ENCODE results near the gene ZBTB7B. TPM values are rescaled to one million over a fixed set of nuclear protein-coding genes. Genes with fewer than 3 reads are reported as not detected.

ZBTB7B gene
- total and polyA plus RNA-seq, 9 of the 15 experiments (the other 6 are each of a cell fraction or from before 2014, with no cell fraction given): 0.04 to 46.5 (median 15.2) TPM

DNA sequence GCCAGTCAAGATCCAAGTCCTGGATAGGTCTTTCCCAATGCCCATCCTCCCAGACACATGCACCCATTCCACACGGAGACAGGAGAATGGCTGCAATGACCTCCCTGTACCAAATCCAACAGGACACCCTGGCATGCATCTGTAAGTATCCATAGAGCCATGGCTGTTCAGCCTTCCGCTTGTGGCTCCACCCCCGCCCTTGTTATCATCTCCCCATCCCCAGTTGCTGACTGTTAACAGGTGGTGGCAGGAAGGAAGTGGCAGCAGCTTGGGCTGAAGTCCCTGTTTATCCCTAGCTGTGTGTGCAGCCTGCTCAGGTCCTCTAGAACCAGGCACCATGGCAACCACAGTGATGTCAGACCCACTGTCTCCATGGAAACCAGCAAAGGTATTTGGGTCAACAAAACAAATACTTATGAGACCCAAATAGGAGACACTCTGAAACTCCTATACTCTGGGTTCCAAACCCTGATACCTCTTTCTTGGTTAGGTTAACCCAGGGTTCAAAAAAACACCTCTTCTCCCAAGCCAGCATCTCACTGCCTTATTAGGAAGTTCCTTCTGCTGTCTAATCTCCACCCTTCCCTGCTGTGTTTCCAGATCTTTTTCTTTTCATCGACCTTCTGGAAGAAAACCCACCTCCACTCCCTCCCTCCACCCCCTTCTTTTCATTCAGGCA is 47.4 kb upstream of the ZBTB7B start (continued):
- peak; percentile 30; the same call in 1 of the 2 replicates for TF ChIP-seq HDAC2 (IDR thresholded peaks at IDR 0.05)

DNA sequence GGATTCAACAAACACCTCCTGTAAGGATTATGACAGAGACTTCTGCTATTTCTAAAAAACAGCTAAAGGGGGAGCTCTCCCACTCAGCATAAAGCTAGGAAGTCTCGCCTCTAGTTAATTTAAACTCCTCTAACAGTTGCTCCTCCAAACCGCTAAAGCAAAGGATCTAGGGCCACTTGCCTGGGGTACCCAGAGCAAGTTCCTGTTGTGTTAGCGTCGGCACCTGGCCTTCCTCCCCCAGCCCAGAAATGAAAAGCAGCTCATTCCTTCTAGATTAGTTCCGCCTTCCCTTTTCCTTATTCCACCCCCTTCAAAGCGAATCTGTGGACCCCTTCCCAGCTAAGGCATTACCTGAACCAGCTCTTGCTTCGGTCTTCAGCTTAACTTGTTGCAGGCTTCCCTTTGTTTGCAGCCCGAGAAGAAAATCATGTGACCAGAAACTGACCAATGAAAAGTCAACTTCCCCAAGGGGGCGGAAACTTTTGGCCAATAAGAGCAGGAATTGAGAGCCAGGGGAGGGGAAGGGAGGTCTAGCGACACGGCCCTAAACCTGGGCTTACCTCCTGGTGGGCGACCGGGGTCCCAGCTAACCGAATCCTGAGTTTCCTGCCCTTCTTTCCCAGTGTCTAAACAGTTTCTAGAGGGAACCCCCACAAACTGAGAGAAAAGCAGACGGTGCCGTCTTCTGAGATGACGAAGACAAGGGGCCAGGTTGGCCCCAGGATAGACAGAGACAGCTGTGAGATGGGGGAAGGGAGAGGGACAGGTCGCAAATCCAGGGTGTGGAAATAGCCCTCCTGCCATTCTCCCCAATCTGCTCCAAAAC is 46.7 kb upstream of the ZBTB7B start, which contains the start of gene PBXIP1:
Gene PBXIP1, minus strand, starts transcription at position 382 of the 826 bp plus-strand sequence. CDS start 2,378 bp downstream, outside the sequence.
- BruUV-seq (replicated peaks): no TSS peak
- H3K4me2 ChIP-seq (ENCODE audit: insufficient read depth, low read length): peak within 1 kb of the TSS; percentile 90
- peaks cover 20% of the 10 kb centered on the region for H3K79me2 ChIP-seq (ENCODE audit: control insufficient read depth, insufficient read depth, low read length)
- DNase-seq (ENCODE audit: extremely low read depth in 1 of 4, low spot score in 3 of 4) (peak; percentile 85 to 97 (median 89)), FAIRE-seq (peak; percentile 99), ATAC-seq (peak; percentile 88)
- peak within 1 kb of the TSS; percentile 63 for H3K27ac ChIP-seq (ENCODE audit: extremely low read depth, low read depth, low read length)
- no peaks in the 10 kb centered on the region for H3K9me3 ChIP-seq (replicated peaks; ENCODE audit: control insufficient read depth, insufficient read depth, low read depth, low read length)
- H3K4me1 ChIP-seq (replicated peaks in 1 of 2; ENCODE audit: control insufficient read depth in 2 of 2, insufficient read depth in 2 of 2, low read length in 2 of 2): peaks cover 31 to 47% of the 10 kb centered on the region in 2 experiments
- ChIA-PET POLR2A (interaction anchor here (0.6 to 4.8 kb wide), 21 partner anchors 9 to 445 kb away, joined by 3 to 20 read pairs (median 3); partner anchors contain the start of genes CKS1B, FLAD1, LENEP and PMVK), CTCF (ENCODE audit: low intra/inter-chr PET ratio) (interaction anchor here (0.7 to 2.4 kb wide), 4 partner anchors 39 to 62 kb away, joined by 3 to 11 read pairs (median 4); no protein-coding TSS in a partner anchor)
- in situ Hi-C loops (cut with MboI) (loop anchor here (5.0 kb wide), 1 partner anchor 106 kb away; the partner anchor contains the start of gene EFNA4), intact Hi-C loops (cut with micrococcal nuclease) (loop anchor here (2.0 kb wide), 1 partner anchor 39 kb away; no protein-coding TSS in a partner anchor)
- H3K4me3 ChIP-seq: peak within 1 kb of the TSS; percentile 50
- H4K20me1 ChIP-seq (replicated peaks; ENCODE audit: control insufficient read depth, insufficient read depth, low read length): no peaks in the 10 kb centered on the region
- peak within 1 kb of the TSS; percentile 91 for H2AFZ ChIP-seq (ENCODE audit: low read depth, low read length)
- peaks cover 22% of the 10 kb centered on the region; the same call in 2 of the 3 replicates for H3K36me3 ChIP-seq (ENCODE audit: control insufficient read depth, insufficient read depth, low read length)
- WGBS (ENCODE audit: insufficient coverage, low coverage, missing lambda C conversion rate): 2% methylated on average over 18 of the region's 18 CpGs
- no peaks in the 10 kb centered on the region for H3K27me3 ChIP-seq (ENCODE audit: control insufficient read depth in 2 of 2, insufficient read depth in 2 of 2, low read length in 2 of 2)
- H3K9ac ChIP-seq (ENCODE audit: insufficient read depth in 1 of 2, low read depth in 2 of 2, low read length in 2 of 2): peak within 1 kb of the TSS; percentile 62 to 85
- H3K9me1 ChIP-seq (ENCODE audit: control insufficient read depth, insufficient read depth, low read length): no peaks in the 10 kb centered on the region
- TF ChIP-seq LCOR (CRISPR knock-in tag; IDR thresholded peaks at IDR 0.05): peak; percentile 52
- TF ChIP-seq, protein P1, sequence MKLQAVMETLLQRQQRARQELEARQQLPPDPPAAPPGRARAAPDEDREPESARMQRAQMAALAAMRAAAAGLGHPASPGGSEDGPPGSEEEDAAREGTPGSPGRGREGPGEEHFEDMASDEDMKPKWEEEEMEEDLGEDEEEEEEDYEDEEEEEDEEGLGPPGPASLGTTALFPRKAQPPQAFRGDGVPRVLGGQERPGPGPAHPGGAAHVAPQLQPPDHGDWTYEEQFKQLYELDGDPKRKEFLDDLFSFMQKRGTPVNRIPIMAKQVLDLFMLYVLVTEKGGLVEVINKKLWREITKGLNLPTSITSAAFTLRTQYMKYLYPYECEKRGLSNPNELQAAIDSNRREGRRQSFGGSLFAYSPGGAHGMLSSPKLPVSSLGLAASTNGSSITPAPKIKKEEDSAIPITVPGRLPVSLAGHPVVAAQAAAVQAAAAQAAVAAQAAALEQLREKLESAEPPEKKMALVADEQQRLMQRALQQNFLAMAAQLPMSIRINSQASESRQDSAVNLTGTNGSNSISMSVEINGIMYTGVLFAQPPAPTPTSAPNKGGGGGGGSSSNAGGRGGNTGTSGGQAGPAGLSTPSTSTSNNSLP (IDR thresholded peaks at IDR 0.05; ENCODE audit: borderline replicate concordance, low read depth, low read length): no peak
- TF ChIP-seq, protein P2, sequence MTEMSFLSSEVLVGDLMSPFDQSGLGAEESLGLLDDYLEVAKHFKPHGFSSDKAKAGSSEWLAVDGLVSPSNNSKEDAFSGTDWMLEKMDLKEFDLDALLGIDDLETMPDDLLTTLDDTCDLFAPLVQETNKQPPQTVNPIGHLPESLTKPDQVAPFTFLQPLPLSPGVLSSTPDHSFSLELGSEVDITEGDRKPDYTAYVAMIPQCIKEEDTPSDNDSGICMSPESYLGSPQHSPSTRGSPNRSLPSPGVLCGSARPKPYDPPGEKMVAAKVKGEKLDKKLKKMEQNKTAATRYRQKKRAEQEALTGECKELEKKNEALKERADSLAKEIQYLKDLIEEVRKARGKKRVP (CRISPR knock-in tag; IDR thresholded peaks at IDR 0.05): no peak
- TF ChIP-seq HOXB6 (CRISPR knock-in tag; IDR thresholded peaks at IDR 0.05; ENCODE audit: borderline replicate concordance): no peak

Data from K562 (cell line).